NCI-H146 treated with DMSO at 0.1 percent for 48 hours (cell line): ENCODE measurements around the gene TMED8.
"Not testable (repeated sequence)": the region's sequence is repeated elsewhere in the genome, so short reads cannot be mapped to it uniquely, and the experiment has no call there.

Source experiments
- DNase-seq: peaks from one replicate; lab custom pipeline; 2025; ENCODE audit not compliant: unreplicated experiment; lab: John Stamatoyannopoulos, UW

Gene TMED8

GRCh38 chr14:77369285-77369684 lies 7.6 kb downstream of the TMED8 start:
- DNase-seq: no peak

- DNase-seq: no peak
These were observed 12.7 kb downstream of the TMED8 start for GRCh38 chr14:77364146-77364545.

- no peak for DNase-seq
These were observed 17.3 kb downstream of the TMED8 start for GRCh38 chr14:77359626-77360025.

- no peak for DNase-seq
These were observed 20.0 kb downstream of the TMED8 start for GRCh38 chr14:77356899-77357298.

GRCh38 chr14:77355811-77356210 lies 21.1 kb downstream of the TMED8 start:
- DNase-seq: no peak

- DNase-seq: no peak
These were observed 23.3 kb downstream of the TMED8 start for GRCh38 chr14:77353469-77354141.

- DNase-seq: no peak
These were observed 29.1 kb downstream of the TMED8 start for GRCh38 chr14:77347751-77348150.

GRCh38 chr14:77346495-77346894 lies 30.4 kb downstream of the TMED8 start:
- DNase-seq: no peak

- DNase-seq: no peak
These were observed 32.4 kb downstream of the TMED8 start for GRCh38 chr14:77344377-77344996.

- DNase-seq: no peak
These were observed 33.2 kb downstream of the TMED8 start for GRCh38 chr14:77343662-77344061.

GRCh38 chr14:77342726-77343397 lies 34.0 kb downstream of the TMED8 start:
- DNase-seq: no peak

- no peak for DNase-seq
These were observed 36.5 kb downstream of the TMED8 start for GRCh38 chr14:77340389-77340788.

- DNase-seq: no peak
These were observed 37.5 kb downstream of the TMED8 start for GRCh38 chr14:77339407-77339806.

GRCh38 chr14:77338302-77338701 lies 38.6 kb downstream of the TMED8 start:
- no peak for DNase-seq

- DNase-seq: no peak
These were observed 39.0 kb downstream of the TMED8 start for GRCh38 chr14:77337880-77338279.

GRCh38 chr14:77337255-77337654 lies 39.6 kb downstream of the TMED8 start:
- not testable (repeated sequence) for DNase-seq

GRCh38 chr14:77335576-77335975 lies 41.3 kb downstream of the TMED8 start:
- DNase-seq: no peak

- DNase-seq: no peak
These were observed 47.0 kb downstream of the TMED8 start for GRCh38 chr14:77329872-77330271.

GRCh38 chr14:77327111-77327510 lies 49.8 kb downstream of the TMED8 start:
- DNase-seq: no peak

- DNase-seq: no peak
These were observed 51.2 kb downstream of the TMED8 start for GRCh38 chr14:77325746-77326094.

- no peak for DNase-seq
These were observed 51.8 kb downstream of the TMED8 start for GRCh38 chr14:77324816-77325745.
